ENCODE data around the gene RALGPS2.

The RALGPS2 gene

GRCh38 chr1:178867670-178868069 lies 142.6 kb downstream of the RALGPS2 start:
- DNase-seq: no peak

DNA sequence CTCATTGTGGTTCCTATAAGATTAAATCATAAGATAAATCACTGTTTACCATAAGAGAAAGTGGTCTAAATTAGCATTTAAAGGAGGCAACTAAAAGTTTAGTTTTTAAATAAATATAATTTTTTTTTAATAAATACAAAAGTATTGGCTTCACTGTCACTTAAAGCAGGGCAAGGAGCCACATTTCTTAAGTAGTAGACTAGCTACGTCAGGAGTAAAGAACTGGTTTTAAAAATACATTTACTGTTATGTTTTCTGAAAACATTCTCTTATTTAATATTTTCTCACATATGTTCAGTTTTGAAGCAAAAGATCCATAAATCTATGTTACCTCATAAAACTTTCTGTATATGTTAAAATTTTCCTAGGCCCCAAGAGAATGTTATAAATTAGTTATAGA lies 143.7 kb downstream of the RALGPS2 start:
- no peak for DNase-seq

DNA sequence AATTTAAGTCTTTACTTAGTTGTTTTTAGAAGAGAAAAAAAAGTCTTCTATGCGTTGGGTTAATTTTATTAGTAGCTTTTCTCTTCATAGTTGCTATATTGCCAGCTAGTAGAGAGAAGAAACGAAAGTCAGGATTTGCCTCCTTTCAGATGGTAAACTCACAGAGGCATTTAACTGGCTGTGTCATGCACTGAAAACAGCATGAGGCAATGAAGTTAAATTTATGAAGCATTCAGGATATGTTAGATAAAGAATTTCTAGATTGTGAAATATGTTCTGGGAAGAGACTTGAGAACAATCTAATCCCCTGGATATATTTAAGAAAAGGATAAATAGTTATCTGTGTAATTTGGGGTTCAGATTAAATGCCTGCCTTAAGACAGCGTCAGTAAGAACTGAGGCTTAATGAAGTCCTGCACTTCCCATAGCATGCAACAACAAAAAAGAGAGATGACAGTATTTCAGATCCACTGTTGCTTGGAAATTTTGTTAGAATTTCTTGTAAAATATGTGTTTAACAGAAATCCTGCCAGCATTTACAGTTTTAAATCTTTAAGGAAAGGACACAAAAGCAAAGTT lies 144.2 kb downstream of the RALGPS2 start:
- DNase-seq: peak; percentile 64

DNA sequence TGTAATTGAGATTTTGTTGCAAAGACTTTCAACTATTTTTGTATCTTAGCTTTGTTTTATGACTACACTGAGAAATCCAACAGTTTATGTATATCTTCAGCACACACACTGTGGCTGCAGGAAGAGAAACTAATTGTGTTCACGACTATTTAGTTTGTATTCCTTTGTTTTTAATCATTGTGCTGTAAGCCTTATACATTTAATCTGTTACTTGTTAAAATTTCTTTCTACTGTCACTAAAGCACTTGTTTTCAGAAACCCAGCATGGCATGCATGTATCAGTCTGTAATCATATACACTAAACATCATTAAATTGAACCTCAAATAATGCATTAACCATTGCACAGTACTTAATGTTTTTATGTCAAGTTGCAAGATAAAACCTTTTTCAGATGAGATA lies 145.2 kb downstream of the RALGPS2 start:
- no peak for DNase-seq

GRCh38 chr1:178870944-178871343 lies 145.9 kb downstream of the RALGPS2 start, which contains the start of gene ANGPTL1:
Gene ANGPTL1, minus strand, starts transcription at chr1:178871077. Its CDS starts 5,301 bp downstream, at chr1:178865776.
- DNase-seq: peak; percentile 4

- no peak for DNase-seq
Observed at GRCh38 chr1:178871551-178872320, 146.7 kb downstream of the RALGPS2 start.

- no peak for DNase-seq
Observed at GRCh38 chr1:178874966-178875365, 149.9 kb downstream of the RALGPS2 start.

DNA sequence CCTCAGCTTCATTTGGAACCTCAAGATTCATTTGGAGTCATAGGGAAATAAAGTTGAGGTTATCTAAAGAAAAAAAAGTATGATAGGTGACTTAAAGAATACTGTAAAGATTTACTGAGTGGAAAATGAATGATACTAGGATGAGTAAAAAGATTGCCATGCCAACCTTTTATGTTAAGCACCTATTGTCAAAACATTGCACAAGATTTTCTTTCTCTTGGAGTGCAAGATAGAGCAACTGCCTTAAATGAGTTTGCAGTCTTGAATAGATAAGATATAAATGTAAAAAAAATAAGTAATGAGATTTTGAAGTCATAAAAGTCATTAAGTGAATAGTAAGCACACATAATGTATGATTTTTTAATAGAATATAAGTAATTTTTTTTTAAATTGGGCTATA lies 150.9 kb downstream of the RALGPS2 start:
- DNase-seq: no peak

DNA sequence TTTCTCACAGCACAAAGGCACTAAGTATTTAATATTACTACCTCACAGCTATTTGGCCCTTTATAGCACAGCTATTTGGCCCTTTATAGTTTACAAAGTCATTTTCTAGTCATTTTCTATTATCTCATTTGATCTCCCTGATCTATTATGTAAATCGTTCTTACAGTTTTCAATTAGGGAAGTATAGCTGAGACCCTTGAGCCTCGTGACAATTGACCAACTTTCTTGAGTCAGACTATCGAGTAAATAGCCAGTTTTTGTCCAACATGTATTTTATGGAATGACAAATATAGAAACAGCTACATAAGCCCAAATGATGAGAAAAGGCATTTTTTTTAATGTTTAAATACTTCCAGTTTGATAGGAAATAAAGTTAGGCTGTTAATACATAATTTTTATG lies 152.9 kb downstream of the RALGPS2 start:
- DNase-seq: no peak

- DNase-seq: no peak
Observed at GRCh38 chr1:178881950-178882349, 156.9 kb downstream of the RALGPS2 start.

GRCh38 chr1:178885869-178886268 lies 160.8 kb downstream of the RALGPS2 start:
- no peak for DNase-seq

DNA sequence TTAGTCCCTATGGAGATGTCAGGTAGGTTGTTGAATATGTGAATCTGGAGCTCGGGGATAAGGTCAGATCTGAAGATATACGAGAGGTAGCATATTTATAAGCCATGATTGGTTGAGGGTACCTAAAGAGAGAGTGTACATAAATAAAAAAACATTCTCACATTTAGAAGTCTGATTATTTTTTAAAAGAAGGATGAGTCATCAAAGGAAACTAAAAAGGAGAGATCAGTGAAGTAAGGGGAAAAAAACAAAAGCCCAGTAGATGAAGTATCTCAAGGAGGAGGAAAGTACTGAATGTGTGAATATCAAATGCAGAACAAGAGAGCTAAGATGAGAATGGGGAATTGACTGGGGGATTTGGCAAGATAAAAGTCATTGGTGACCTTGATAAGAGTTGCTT lies 161.5 kb downstream of the RALGPS2 start:
- DNase-seq: no peak

- DNase-seq: no peak
Observed at GRCh38 chr1:178895928-178896327, 170.9 kb downstream of the RALGPS2 start.

GRCh38 chr1:178898401-178898800 lies 173.4 kb downstream of the RALGPS2 start:
- DNase-seq: no peak

DNA sequence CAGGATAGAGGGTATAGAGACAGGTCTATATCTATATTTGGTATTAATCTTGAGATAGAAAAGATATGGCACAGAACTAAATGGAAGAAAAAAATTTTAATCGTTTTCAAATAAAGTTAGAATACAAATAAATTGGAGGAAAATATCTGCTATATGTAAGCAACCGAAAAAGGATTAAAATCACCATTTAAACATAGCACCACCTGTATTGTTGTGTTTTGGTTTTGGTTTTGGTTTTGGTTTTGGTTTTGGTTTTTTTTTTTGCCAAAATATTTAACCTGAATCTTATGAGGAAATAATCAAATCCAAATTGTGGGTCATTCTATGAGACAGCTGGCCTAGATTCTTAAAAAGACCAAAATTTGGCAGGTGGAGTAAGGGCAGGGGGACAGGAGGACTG lies 174.4 kb downstream of the RALGPS2 start:
- DNase-seq: no peak

DNA sequence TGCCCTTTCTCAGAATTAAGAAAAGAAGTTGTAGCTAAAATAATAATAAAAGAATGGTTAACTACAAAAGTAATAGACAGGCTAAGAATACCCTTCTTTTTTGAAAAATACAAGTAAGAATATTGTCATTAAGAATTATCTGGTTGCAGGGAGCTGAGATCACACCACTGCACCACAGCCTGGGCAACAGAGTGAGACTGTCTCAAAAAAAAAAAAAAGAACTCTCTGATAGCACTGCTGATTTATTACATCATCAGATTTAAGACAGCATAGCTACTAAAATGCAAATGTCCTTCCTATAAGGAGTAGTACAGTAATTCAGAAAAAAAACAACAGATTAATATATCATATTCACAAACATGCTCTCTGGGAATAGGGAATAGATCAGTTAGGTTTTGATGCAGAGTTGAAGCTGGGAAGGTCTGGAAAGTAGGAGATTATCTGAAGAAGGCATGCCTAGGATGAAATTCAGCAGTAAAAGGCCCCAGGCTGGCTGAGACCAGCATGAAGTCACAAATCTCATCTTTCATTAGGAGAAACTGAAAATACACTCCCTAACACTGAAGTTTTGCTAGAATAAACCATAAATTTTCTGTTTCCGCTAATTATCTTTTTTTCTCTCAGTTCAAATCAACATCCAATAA lies 176.6 kb downstream of the RALGPS2 start:
- DNase-seq: no peak

- peak; percentile 70 for DNase-seq
Observed at GRCh38 chr1:178908358-178908757, 183.3 kb downstream of the RALGPS2 start.

GRCh38 chr1:178910023-178910422 lies 185.0 kb downstream of the RALGPS2 start:
- DNase-seq: no peak

DNA sequence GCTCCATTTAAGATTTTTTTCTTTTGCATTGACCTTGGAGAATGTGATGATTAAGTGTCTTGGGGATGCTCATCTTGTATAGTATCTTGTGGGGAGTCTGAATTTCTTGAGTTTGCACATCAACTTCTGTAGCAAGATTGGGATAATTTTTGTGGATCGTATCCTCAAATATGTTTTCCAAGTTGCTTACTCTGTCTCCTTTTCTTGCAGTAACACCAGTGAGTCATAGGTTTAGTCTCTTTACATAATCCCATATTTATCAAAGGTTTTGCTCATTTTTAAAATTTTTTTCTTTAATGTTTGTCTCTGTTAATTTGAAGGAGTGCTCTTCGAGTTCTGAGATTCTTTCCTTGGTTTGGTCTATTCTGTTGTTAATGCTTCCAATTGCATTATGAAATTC lies 187.6 kb downstream of the RALGPS2 start:
- peak; percentile 7 for DNase-seq

- DNase-seq: no peak
Observed at GRCh38 chr1:178916448-178917174, 191.6 kb downstream of the RALGPS2 start.

DNA sequence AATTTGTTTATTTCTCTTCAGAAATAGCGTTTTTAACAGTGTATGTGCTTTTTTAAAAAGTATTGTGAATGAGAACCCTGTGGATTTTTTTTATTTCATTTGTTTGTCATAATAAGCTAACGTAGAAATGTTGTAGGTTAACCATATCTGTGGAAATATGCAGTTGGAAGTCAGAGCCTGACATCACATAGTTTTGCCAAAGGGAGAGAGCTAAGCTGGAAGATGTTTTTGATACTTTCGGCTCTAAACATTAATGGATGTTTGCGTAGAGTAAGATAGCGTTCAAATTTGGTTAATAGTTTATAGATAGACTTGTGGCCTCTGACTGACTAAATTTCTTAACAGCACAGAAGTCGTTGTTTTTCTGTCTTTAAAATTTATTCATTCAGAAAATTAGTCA lies 193.3 kb downstream of the RALGPS2 start:
- no peak for DNase-seq

GRCh38 chr1:178918955-178919354 lies 193.9 kb downstream of the RALGPS2 start:
- DNase-seq: no peak

- DNase-seq: no peak
Observed at GRCh38 chr1:178919581-178919980, 194.5 kb downstream of the RALGPS2 start.
